Loucy (cell line): ENCODE results near the gene GATB.

Source experiments
- H2AFZ ChIP-seq: fragments of 200-600 bp; sonication (generic); 2 replicates; pipeline ENCODE4 v1.6.0; 2016; ENCODE audit warnings: antibody characterized with exemption, mild to moderate bottlenecking, low read length, moderate library complexity
- H3F3A ChIP-seq: fragments of 200-600 bp; 2 replicates; pipeline ENCODE4 v1.6.0; 2016; ENCODE audit warnings: antibody characterized with exemption, low read depth, mild to moderate bottlenecking
- H3K27me3 ChIP-seq: fragments of 200-600 bp; sonication (generic); 2 replicates; pipeline ENCODE4 v1.6.1; 2014; ENCODE audit warnings: low read length, mild to moderate bottlenecking; ENCODE audit not compliant: insufficient read depth, poor library complexity, severe bottlenecking
- H3K36me3 ChIP-seq: fragments of 200-600 bp; sonication (generic); 2 replicates; pipeline ENCODE4 v1.6.1; 2016; ENCODE audit warnings: low read length; ENCODE audit not compliant: insufficient read depth
- H3K4me1 ChIP-seq: fragments of 200-600 bp; sonication (generic); 2 replicates; pipeline ENCODE4 v1.5.1; 2014; ENCODE audit warnings: low read length, mild to moderate bottlenecking; ENCODE audit not compliant: insufficient read depth, poor library complexity, severe bottlenecking
- H3K4me2 ChIP-seq: fragments of 200-600 bp; sonication (generic); 2 replicates; pipeline ENCODE4 v1.6.0; 2014; ENCODE audit warnings: antibody characterized with exemption, low read length, low read depth, mild to moderate bottlenecking; ENCODE audit not compliant: poor library complexity, severe bottlenecking
- H3K4me3 ChIP-seq: fragments of 200-600 bp; sonication (generic); 2 replicates; pipeline ENCODE4 v1.5.1; 2014; ENCODE audit warnings: low read length, mild to moderate bottlenecking, mixed read lengths; ENCODE audit not compliant: poor library complexity, severe bottlenecking
- H3K79me2 ChIP-seq: fragments of 200-600 bp; sonication (generic); 2 replicates; pipeline ENCODE4 v1.6.1; 2014; ENCODE audit warnings: low read length; ENCODE audit not compliant: insufficient read depth
- H3K9ac ChIP-seq: fragments of 200-600 bp; sonication (generic); 2 replicates; pipeline ENCODE4 v1.6.0; 2014; ENCODE audit warnings: mild to moderate bottlenecking, low read depth, low read length, moderate library complexity; ENCODE audit not compliant: poor library complexity, severe bottlenecking
- H3K9me2 ChIP-seq: fragments of 200-600 bp; sonication (generic); replicated peaks from 2 replicates; pipeline ENCODE4 v1.6.1; 2016; ENCODE audit warnings: low read depth, low read length, mixed read lengths
- H3K9me3 ChIP-seq: fragments of 200-600 bp; sonication (generic); 2 replicates; pipeline ENCODE4 v1.6.1; 2014; ENCODE audit warnings: mild to moderate bottlenecking, antibody characterized with exemption, low read length, low read depth; ENCODE audit not compliant: insufficient read depth
- H4K20me1 ChIP-seq: fragments of 200-600 bp; sonication (generic); 2 replicates; pipeline ENCODE4 v1.6.0; 2014; ENCODE audit warnings: antibody characterized with exemption, low read length, mild to moderate bottlenecking; ENCODE audit not compliant: insufficient read depth, poor library complexity, severe bottlenecking
- EZH2phosphoT487 ChIP-seq: fragments of 200-600 bp; IDR thresholded peaks from 2 replicates; pipeline ENCODE4 v1.6.1; 2018; ENCODE audit warnings: antibody characterized with exemption, mild to moderate bottlenecking, moderate library complexity, borderline replicate concordance
- TF ChIP-seq, protein P1 (sequence below): fragments of 200-600 bp; sonication (generic); conservative IDR thresholded peaks from 2 replicates; pipeline ENCODE4 v1.5.1; 2014; ENCODE audit warnings: mild to moderate bottlenecking, antibody characterized with exemption, low read length

The GATB gene

DNA sequence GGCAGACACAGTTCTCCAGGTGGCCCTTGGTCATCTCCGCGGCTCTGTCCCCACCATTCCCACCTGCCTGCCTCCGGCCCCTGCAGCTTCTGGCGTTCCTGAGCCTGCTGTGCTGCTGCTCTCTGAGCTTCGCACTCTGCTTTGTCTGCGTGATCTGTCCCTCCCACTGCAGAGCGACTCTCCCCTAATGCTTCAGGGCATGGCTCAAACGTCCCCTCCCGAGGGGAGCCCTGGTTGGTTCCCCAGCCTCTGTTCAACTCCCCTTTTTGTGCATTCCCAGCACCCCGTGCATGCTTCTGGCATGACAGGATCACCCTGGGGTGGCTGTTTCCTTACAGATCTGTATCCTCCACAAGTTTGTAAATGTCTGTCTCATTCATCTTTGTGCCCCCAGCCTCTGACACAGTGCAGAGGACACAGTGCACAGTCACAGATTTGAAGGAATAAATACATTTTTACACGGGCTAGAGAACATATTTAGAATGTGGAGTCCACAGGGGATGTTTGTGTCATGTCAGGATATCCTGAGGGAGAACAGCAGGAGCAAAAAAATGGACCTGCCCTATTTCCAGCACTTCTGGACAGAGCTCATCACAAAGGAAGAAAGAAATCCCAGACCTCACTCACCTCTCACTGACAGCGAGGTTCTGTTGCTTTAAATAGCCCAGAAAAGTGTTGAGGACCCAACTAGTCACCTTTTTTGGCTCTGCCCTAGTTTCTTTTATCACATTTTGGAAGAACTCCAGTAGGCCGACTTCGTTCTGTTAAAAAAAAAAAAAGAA, 72.6 kb downstream of the GATB start:
- Histone ChIP-seq H3K4me1 (no peaks in the 10 kb centered on the region), H3K9me2 (no peaks in the 10 kb centered on the region), H3K4me2 (no peak overlapping the region), H3K4me3 (no peak overlapping the region), H3F3A (no peaks in the 10 kb centered on the region), H3K36me3 (no peaks in the 10 kb centered on the region), H2AFZ (no peak overlapping the region), H3K79me2 (no peaks in the 10 kb centered on the region), H3K9ac (no peak overlapping the region), H4K20me1 (no peaks in the 10 kb centered on the region), H3K27me3 (no peaks in the 10 kb centered on the region), H3K9me3 (no peaks in the 10 kb centered on the region)
- TF ChIP-seq, protein P1, sequence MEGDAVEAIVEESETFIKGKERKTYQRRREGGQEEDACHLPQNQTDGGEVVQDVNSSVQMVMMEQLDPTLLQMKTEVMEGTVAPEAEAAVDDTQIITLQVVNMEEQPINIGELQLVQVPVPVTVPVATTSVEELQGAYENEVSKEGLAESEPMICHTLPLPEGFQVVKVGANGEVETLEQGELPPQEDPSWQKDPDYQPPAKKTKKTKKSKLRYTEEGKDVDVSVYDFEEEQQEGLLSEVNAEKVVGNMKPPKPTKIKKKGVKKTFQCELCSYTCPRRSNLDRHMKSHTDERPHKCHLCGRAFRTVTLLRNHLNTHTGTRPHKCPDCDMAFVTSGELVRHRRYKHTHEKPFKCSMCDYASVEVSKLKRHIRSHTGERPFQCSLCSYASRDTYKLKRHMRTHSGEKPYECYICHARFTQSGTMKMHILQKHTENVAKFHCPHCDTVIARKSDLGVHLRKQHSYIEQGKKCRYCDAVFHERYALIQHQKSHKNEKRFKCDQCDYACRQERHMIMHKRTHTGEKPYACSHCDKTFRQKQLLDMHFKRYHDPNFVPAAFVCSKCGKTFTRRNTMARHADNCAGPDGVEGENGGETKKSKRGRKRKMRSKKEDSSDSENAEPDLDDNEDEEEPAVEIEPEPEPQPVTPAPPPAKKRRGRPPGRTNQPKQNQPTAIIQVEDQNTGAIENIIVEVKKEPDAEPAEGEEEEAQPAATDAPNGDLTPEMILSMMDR = no peak

DNA sequence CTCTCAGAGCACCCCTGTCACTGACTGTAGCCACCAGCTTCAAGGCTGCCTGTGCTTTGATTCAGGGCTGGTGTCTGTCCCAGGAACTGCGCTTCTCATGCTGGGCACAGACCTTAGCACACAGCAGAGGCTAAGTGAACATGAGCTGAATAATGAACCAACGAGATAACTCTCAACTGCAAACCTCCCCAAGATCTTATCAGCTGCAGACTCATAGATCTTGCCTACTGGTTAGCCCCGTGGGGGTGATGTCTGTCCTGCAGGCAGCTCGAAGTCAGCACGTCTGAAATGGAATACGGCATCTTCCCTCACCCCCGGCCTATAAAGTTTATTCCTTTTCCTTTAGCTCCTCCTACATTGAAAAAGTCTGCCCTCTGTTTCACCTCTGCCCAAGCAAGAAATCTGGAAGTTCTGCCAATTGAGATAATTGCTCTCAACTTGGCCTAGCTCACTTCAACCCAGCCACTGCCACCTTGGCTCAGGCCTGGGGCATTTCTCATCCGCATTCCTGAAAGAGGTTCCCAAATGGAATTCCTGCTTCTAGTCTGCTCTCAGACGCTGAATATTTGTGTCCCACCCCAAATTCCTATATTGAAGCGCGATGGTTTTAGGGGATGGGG, 73.7 kb downstream of the GATB start:
- no peaks in the 10 kb centered on the region for H3K79me2 ChIP-seq
- H4K20me1 ChIP-seq = no peaks in the 10 kb centered on the region
- no peak overlapping the region for H2AFZ ChIP-seq
- no peak overlapping the region for H3K9ac ChIP-seq
- TF ChIP-seq, protein P1 = no peak
- TF ChIP-seq EZH2phosphoT487 = no peak
- no peaks in the 10 kb centered on the region for H3F3A ChIP-seq
- H3K4me3 ChIP-seq = no peak overlapping the region
- H3K9me3 ChIP-seq = no peaks in the 10 kb centered on the region
- H3K4me1 ChIP-seq = no peaks in the 10 kb centered on the region
- H3K36me3 ChIP-seq = no peaks in the 10 kb centered on the region
- no peaks in the 10 kb centered on the region for H3K9me2 ChIP-seq
- H3K4me2 ChIP-seq = no peak overlapping the region
- no peaks in the 10 kb centered on the region for H3K27me3 ChIP-seq

DNA sequence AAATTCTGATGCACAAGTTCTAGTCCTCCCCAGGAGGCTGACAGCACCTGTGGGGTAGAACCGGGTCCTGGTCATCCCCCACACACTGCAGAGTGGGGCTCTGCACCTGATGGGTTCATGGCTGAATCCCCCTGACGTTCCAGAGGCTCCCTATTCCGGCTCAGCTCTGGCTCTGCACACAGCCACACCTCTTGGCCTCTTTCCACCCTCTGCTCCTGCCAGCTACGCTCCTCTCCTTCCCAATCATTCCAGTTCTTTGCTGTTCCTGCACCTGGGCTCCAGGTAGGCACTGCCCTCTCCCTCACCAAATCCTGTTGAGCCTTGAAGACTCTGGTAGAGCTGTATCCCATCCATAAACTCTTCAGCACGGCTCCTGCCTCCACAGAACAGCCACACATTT, 75.5 kb downstream of the GATB start:
- Histone ChIP-seq H3K9me3 (no peaks in the 10 kb centered on the region), H4K20me1 (no peaks in the 10 kb centered on the region), H3F3A (no peaks in the 10 kb centered on the region), H3K36me3 (no peaks in the 10 kb centered on the region), H3K4me1 (no peaks in the 10 kb centered on the region), H3K9me2 (no peaks in the 10 kb centered on the region), H3K9ac (no peak overlapping the region), H2AFZ (no peak overlapping the region), H3K4me2 (no peak overlapping the region), H3K27me3 (no peaks in the 10 kb centered on the region), H3K79me2 (no peaks in the 10 kb centered on the region), H3K4me3 (no peak overlapping the region)
- TF ChIP-seq EZH2phosphoT487 = no peak
- TF ChIP-seq, protein P1 = no peak
